H1 (cell line): ENCODE measurements around the gene OR14K1. TPM values are rescaled to one million over a fixed set of nuclear protein-coding genes. Genes with fewer than 3 reads are reported as not detected.
"Not testable (repeated sequence)": the region's sequence is repeated elsewhere in the genome, so short reads cannot be mapped to it uniquely, and the experiment has no call there.

Experiments used
- CTCF ChIA-PET: fragments of 300-600 bp; sonication (Branson Sonifier 250); formaldehyde crosslinking; loops from one replicate; lab custom pipeline; 2021; ENCODE audit not compliant: partially characterized antibody; lab: Charles Lee
- POLR2A ChIA-PET: fragments of 300-600 bp; sonication (Branson Sonifier 250); formaldehyde crosslinking; loops from one replicate; lab custom pipeline; 2021; ENCODE audit warnings: inconsistent platforms; ENCODE audit not compliant: partially characterized antibody; lab: Charles Lee
- DNase-seq, 2 experiments: peaks; one replicate each; pipeline versions ENCODE4 v3.0.0 to v3.0.0-alpha.2; 2010 to 2022; ENCODE audit warnings: low spot score in 2 of 2, low read depth in 1 of 2, mixed read lengths in 1 of 2
- FAIRE-seq: peaks from 2 replicates; lab custom pipeline; 2011; peaks lifted over from hg19 to GRCh38; lab: Jason Lieb, UNC
- H2AFZ ChIP-seq: 2 replicates; pipeline ENCODE4 v1.8.1; 2012; ENCODE audit warnings: low read length, inconsistent platforms
- H2AK5ac ChIP-seq: 2 replicates; pipeline ENCODE4 v1.6.1; 2013; ENCODE audit warnings: low read depth, low read length
- H2BK120ac ChIP-seq: replicated peaks from 2 replicates; pipeline ENCODE3; 2013; ENCODE audit warnings: low read depth, low read length, inconsistent platforms
- H2BK12ac ChIP-seq: 2 replicates; pipeline ENCODE4 v1.6.1; 2013; ENCODE audit warnings: low read depth, low read length
- H2BK15ac ChIP-seq: 2 replicates; pipeline ENCODE4 v1.6.1; 2013; ENCODE audit warnings: low read length
- H2BK20ac ChIP-seq: 2 replicates; pipeline ENCODE4 v1.6.1; 2013; ENCODE audit warnings: low read length
- H2BK5ac ChIP-seq: 2 replicates; pipeline ENCODE4 v1.6.1; 2013; ENCODE audit warnings: low read depth, low read length
- H3K14ac ChIP-seq: 2 replicates; pipeline ENCODE4 v1.6.1; 2013; ENCODE audit warnings: inconsistent platforms; ENCODE audit not compliant: insufficient read length
- H3K18ac ChIP-seq: 2 replicates; pipeline ENCODE4 v1.6.1; 2013; ENCODE audit warnings: low read length; ENCODE audit errors: extremely low read depth
- H3K23ac ChIP-seq: 2 replicates; pipeline ENCODE4 v1.6.1; 2013; ENCODE audit warnings: inconsistent platforms; ENCODE audit not compliant: insufficient read length
- H3K23me2 ChIP-seq: 2 replicates; pipeline ENCODE4 v1.6.1; 2013; ENCODE audit warnings: low read depth, low read length
- H3K27ac ChIP-seq: 2 replicates; pipeline ENCODE4 v1.6.1; 2011; ENCODE audit warnings: low read depth, low read length, inconsistent platforms
- H3K27me3 ChIP-seq, 4 experiments: replicated peaks in 1 of 4; 1 replicate in 1 of 4; 2 replicates in 3 of 4; pipeline versions ENCODE4 v1.6.1 to v1.8.1; 2011 to 2013; ENCODE audit warnings: low read length in 3 of 4, mild to moderate bottlenecking in 3 of 4, inconsistent platforms in 2 of 4, mixed read lengths in 2 of 4, moderate library complexity in 1 of 4; ENCODE audit not compliant: control insufficient read depth in 3 of 4, insufficient read depth in 3 of 4; ENCODE audit errors: extremely low read depth in 1 of 4
- H3K36me3 ChIP-seq, 4 experiments: 2 replicates each; pipeline versions ENCODE4 v1.6.1 to v1.8.1; 2011 to 2013; ENCODE audit warnings: mild to moderate bottlenecking in 4 of 4, low read length in 3 of 4, moderate library complexity in 2 of 4, control low read depth in 1 of 4, inconsistent platforms in 1 of 4; ENCODE audit not compliant: insufficient read depth in 4 of 4, control insufficient read depth in 2 of 4
- H3K4ac ChIP-seq: replicated peaks from 2 replicates; pipeline ENCODE3; 2013; ENCODE audit warnings: low read length, low read depth, mixed read lengths, inconsistent platforms; ENCODE audit not compliant: insufficient read length
- H3K4me1 ChIP-seq, 4 experiments: replicated peaks in 1 of 4; 1 replicate in 1 of 4; 2 replicates in 3 of 4; pipeline versions ENCODE4 v1.6.1 to v1.8.1; 2011 to 2013; ENCODE audit warnings: low read length in 3 of 4, inconsistent platforms in 2 of 4, mixed read lengths in 1 of 4; ENCODE audit not compliant: insufficient read depth in 4 of 4, control insufficient read depth in 3 of 4
- H3K4me2 ChIP-seq, 2 experiments: 2 replicates each; pipeline versions ENCODE4 v1.6.1 to v1.8.1; 2011 to 2013; ENCODE audit warnings: low read depth in 2 of 2, low read length in 2 of 2, control low read depth in 1 of 2, inconsistent platforms in 1 of 2, mild to moderate bottlenecking in 1 of 2; ENCODE audit not compliant: insufficient read depth in 1 of 2
- H3K4me3 ChIP-seq, 4 experiments: fragments of 200-600, 300-600 bp in 1 of 4; sonication (generic), shearing (Covaris generic), sonication (Bioruptor Twin) in 1 of 4; 2 replicates each; pipeline versions ENCODE4 v1.5.1 to v1.8.1; 2011 to 2016; ENCODE audit warnings: low read length in 4 of 4, low read depth in 3 of 4, control low read depth in 2 of 4, inconsistent platforms in 2 of 4, mild to moderate bottlenecking in 2 of 4, mixed read lengths in 1 of 4, moderate library complexity in 1 of 4; ENCODE audit not compliant: insufficient read depth in 2 of 4; ENCODE audit errors: extremely low read depth in 1 of 4
- H3K56ac ChIP-seq: replicated peaks from 2 replicates; pipeline ENCODE3; 2013; ENCODE audit warnings: low read depth, mild to moderate bottlenecking, mixed read lengths, low read length, inconsistent platforms; ENCODE audit not compliant: insufficient read length
- H3K79me1 ChIP-seq: 2 replicates; pipeline ENCODE4 v1.6.1; 2013; ENCODE audit warnings: low read depth, low read length, control low read depth
- H3K79me2 ChIP-seq, 2 experiments: 2 replicates each; pipeline versions ENCODE4 v1.6.1 to v1.8.1; 2012 to 2013; ENCODE audit warnings: low read length in 2 of 2, mild to moderate bottlenecking in 2 of 2, inconsistent platforms in 1 of 2; ENCODE audit not compliant: insufficient read depth in 2 of 2, control insufficient read depth in 1 of 2
- H3K9ac ChIP-seq, 4 experiments: replicated peaks in 1 of 4; 1 replicate in 1 of 4; 2 replicates in 3 of 4; pipeline versions ENCODE4 v1.6.1 to v1.8.1; 2011 to 2013; ENCODE audit warnings: low read depth in 3 of 4, low read length in 3 of 4, control low read depth in 2 of 4, mild to moderate bottlenecking in 2 of 4, moderate library complexity in 2 of 4, inconsistent platforms in 1 of 4; ENCODE audit errors: extremely low read depth in 1 of 4
- H3K9me3 ChIP-seq, 2 experiments: 2 replicates each; pipeline versions ENCODE4 v1.6.1 to v1.8.1; 2012 to 2013; ENCODE audit warnings: mild to moderate bottlenecking in 2 of 2, moderate library complexity in 2 of 2, control low read depth in 1 of 2, inconsistent platforms in 1 of 2, low read depth in 1 of 2, low read length in 1 of 2, mixed read lengths in 1 of 2; ENCODE audit not compliant: insufficient read depth in 2 of 2
- H4K20me1 ChIP-seq, 2 experiments: replicated peaks in 1 of 2; 2 replicates each; pipeline versions ENCODE3 to v1.8.1; 2011 to 2013; ENCODE audit warnings: inconsistent platforms in 2 of 2, low read length in 2 of 2, mild to moderate bottlenecking in 1 of 2; ENCODE audit not compliant: insufficient read depth in 2 of 2, control insufficient read depth in 1 of 2
- H4K5ac ChIP-seq: 2 replicates; pipeline ENCODE4 v1.6.1; 2013; ENCODE audit warnings: low read length, low read depth, mixed read lengths, inconsistent platforms; ENCODE audit not compliant: insufficient read length
- H4K8ac ChIP-seq: 2 replicates; pipeline ENCODE4 v1.8.0; 2013; ENCODE audit warnings: mild to moderate bottlenecking, moderate library complexity, low read length, inconsistent platforms; ENCODE audit not compliant: insufficient read depth; ENCODE audit errors: extremely low read depth
- H4K91ac ChIP-seq: replicated peaks from 2 replicates; pipeline ENCODE3; 2013; ENCODE audit warnings: low read length, mixed read lengths, inconsistent platforms; ENCODE audit not compliant: insufficient read length
- WGBS, 2 experiments: shearing (Covaris generic) in 1 of 2; methylation state at CpG; one replicate each; pipeline versions ENCODE4 v1.1.6 to v1.1.7; 2013 to 2015; ENCODE audit warnings: low lambda C conversion rate in 2 of 2, mixed read lengths in 2 of 2, inconsistent platforms in 1 of 2, low coverage in 1 of 2, missing lambda C conversion rate in 1 of 2; ENCODE audit not compliant: insufficient replicate concordance in 2 of 2, insufficient coverage in 1 of 2, insufficient read length in 1 of 2; ENCODE audit errors: extremely low coverage in 1 of 2, missing lambda C conversion rate in 1 of 2; 5-methylcytosine and 5-hydroxymethylcytosine counted together
- polyA plus RNA-seq, 7 experiments: library from polyadenylated mRNA; depleted of rRNA in 3 of 7; stranded (reverse) in 5 of 7; unstranded in 2 of 7; fragments of >200 nt in 5 of 7; fragments of 200-250 nt in 2 of 7; gene quantifications; 1 replicate in 5 of 7; 2 replicates in 1 of 7; 4 replicates in 1 of 7; pipeline versions ENCODE4 v1.2.1 to v1.2.3, GENCODE V29; 2011 to 2013; ENCODE audit warnings: missing spikeins in 2 of 7, mixed read lengths in 2 of 7
- total RNA-seq: library from RNA; stranded (reverse); fragmentation: NEBNext Ultra II Directional; extraction: Animal tissue kit (Norgen Biotek cat#: 25700); gene quantifications from 2 replicates; pipeline ENCODE4 v1.2.1, GENCODE V29; 2021

OR14K1 gene
- total and polyA plus RNA-seq, 2 of the 8 experiments (the other 6 are each of a cell fraction or from before 2014, with no cell fraction given): not detected

DNA sequence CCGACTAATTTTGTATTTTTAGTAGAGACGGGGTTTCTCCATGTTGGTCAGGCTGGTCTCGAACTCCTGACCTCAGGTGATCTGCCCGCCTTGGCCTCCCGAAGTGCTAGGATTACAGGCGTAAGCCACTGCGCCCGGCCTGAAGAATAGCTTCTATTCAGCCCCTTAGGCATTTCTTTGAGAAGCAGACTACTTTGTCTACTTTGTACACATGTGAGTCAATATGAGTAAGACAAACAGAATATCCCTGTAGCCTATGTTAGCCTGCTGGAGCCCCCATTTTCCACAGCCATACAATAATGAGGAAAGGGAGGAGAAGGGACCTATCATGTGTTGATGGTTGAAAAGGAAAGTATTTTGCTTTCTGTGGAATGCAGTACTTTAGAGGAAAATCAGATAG lies 27.7 kb upstream of the OR14K1 start:
- H2BK20ac ChIP-seq, H3K79me1 ChIP-seq, CTCF ChIA-PET, H2AK5ac ChIP-seq, H4K8ac ChIP-seq, H4K20me1 ChIP-seq, H2BK15ac ChIP-seq, H3K14ac ChIP-seq, H4K91ac ChIP-seq, DNase-seq, H2AFZ ChIP-seq, H3K27ac ChIP-seq, H3K4me3 ChIP-seq, H3K4me1 ChIP-seq, H3K4ac ChIP-seq, H3K56ac ChIP-seq, H3K23ac ChIP-seq, H3K9ac ChIP-seq, POLR2A ChIA-PET, H3K36me3 ChIP-seq, H3K27me3 ChIP-seq, H2BK12ac ChIP-seq, H2BK5ac ChIP-seq, FAIRE-seq, H4K5ac ChIP-seq, H2BK120ac ChIP-seq, H3K4me2 ChIP-seq, H3K18ac ChIP-seq, H3K79me2 ChIP-seq, H3K23me2 ChIP-seq: not testable (repeated sequence)
- WGBS, 2 experiments: 89% methylated on average over 6 of the region's 8 CpGs; no CpG with 5 or more reads in 1 of the 2 experiments
- H3K9me3 ChIP-seq: peaks cover 63 to 82% of the 10 kb centered on the region in 2 experiments
